ENCODE measurements around the gene DHX32. TPM values are rescaled to one million over a fixed set of nuclear protein-coding genes. Genes with fewer than 3 reads are reported as not detected.
"Not testable (repeated sequence)": the region's sequence is repeated elsewhere in the genome, so short reads cannot be mapped to it uniquely, and the experiment has no call there.

DHX32 gene
- total RNA-seq, 1 donor from 2014 or later, result 32.5 TPM

DNA sequence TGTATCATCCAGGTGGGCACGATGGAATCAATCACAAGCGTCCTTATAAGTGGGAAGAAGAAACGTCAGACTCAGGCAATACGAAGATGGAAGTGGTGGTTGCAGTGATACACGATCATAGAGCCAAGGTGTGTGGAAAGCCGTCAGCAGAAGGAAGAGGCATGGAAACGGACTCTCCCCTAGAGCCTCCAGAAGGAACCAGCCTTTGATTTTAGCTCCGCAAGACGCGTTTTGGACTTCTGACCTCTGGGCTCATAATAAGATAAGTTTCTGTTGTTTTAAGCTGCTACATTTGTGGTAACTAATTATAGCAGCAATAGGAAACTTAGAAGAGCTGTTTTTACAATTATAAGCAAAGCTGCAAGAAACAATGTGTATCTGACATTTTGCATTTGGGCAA lies 30.1 kb upstream of the DHX32 start:
- TF ChIP-seq, protein P1, sequence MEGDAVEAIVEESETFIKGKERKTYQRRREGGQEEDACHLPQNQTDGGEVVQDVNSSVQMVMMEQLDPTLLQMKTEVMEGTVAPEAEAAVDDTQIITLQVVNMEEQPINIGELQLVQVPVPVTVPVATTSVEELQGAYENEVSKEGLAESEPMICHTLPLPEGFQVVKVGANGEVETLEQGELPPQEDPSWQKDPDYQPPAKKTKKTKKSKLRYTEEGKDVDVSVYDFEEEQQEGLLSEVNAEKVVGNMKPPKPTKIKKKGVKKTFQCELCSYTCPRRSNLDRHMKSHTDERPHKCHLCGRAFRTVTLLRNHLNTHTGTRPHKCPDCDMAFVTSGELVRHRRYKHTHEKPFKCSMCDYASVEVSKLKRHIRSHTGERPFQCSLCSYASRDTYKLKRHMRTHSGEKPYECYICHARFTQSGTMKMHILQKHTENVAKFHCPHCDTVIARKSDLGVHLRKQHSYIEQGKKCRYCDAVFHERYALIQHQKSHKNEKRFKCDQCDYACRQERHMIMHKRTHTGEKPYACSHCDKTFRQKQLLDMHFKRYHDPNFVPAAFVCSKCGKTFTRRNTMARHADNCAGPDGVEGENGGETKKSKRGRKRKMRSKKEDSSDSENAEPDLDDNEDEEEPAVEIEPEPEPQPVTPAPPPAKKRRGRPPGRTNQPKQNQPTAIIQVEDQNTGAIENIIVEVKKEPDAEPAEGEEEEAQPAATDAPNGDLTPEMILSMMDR (IDR thresholded peaks at IDR 0.05), result no peak
- Mint-ChIP-seq H3K27ac (ENCODE audit: unreplicated experiment) (no peak overlapping the region), H3K4me3 (ENCODE audit: unreplicated experiment) (no peak overlapping the region), H3K27me3 (ENCODE audit: low read depth) (peaks cover 2% of the 10 kb centered on the region), H3K4me1 (ENCODE audit: low read depth) (no peaks in the 10 kb centered on the region), H3K9me3 (ENCODE audit: low read depth) (no peaks in the 10 kb centered on the region), H3K36me3 (ENCODE audit: low read depth) (peaks cover 5% of the 10 kb centered on the region)
- no peak for DNase-seq (ENCODE audit: low spot score)

DNA sequence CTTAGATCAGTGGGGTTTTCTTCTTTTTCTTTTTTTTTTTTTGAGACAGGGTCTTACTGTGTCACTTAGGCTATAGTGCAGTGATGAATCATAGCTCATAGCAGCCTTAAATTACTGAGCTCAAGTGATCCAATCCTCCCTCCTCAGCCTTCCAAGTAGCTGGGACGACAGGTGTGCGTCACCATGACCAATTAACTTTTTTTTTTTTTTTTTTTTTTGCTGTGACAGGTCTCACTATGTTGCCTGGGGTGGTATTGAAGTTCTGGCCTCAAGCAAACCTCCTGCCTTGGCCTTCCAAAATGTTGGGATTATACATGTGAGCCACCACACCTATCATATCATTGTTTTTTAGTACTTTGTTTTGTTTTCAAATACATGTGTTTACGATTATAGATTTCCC lies 28.4 kb upstream of the DHX32 start:
- not testable (repeated sequence) for H3K27ac Mint-ChIP-seq (ENCODE audit: unreplicated experiment); H3K36me3 Mint-ChIP-seq (ENCODE audit: low read depth); H3K27me3 Mint-ChIP-seq (ENCODE audit: low read depth); H3K4me3 Mint-ChIP-seq (ENCODE audit: unreplicated experiment); DNase-seq (ENCODE audit: low spot score); H3K4me1 Mint-ChIP-seq (ENCODE audit: low read depth); H3K9me3 Mint-ChIP-seq (ENCODE audit: low read depth)

DNA sequence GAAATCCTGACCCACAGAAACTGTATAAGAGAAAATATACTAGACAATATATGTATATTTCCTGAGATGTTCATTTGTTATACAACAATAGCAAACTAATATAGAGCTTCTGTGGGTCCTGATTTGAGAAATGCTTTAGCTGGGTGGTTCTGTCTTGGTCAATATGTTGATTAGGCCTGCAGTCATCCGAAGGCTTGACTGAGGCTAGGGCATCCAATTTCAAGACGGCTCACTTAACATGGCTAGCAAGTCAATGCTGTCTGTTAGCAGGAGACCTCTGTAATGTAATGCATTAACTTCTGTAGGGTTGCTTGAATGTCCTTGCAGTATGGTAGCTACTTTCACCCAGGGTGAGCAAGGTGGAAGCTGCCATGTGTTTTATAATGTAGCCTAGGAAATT lies 27.7 kb upstream of the DHX32 start:
- DNase-seq (ENCODE audit: low spot score); H3K4me1 Mint-ChIP-seq (ENCODE audit: low read depth); H3K27me3 Mint-ChIP-seq (ENCODE audit: low read depth); H3K4me3 Mint-ChIP-seq (ENCODE audit: unreplicated experiment); H3K27ac Mint-ChIP-seq (ENCODE audit: unreplicated experiment); H3K36me3 Mint-ChIP-seq (ENCODE audit: low read depth); H3K9me3 Mint-ChIP-seq (ENCODE audit: low read depth): not testable (repeated sequence)

DNA sequence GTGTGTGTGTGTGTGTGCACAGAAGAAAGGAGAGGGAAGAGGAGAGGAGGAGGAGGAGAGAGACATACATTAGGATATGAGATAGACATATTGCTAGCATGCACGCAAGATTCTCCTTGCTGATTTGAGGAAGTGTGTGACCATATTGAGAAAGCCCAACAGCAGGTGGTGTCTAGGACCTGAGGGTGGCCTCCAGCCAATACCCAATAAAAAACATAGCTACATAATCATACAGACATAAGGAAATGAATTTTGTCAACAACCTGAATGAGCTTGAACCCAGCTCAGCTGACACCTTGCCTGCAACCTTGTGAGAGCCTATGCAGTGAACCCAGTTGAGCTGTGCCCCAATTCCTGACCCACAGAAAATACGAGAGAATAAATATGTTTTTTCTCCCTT lies 26.5 kb upstream of the DHX32 start:
- not testable (repeated sequence) for H3K36me3 Mint-ChIP-seq (ENCODE audit: low read depth); DNase-seq (ENCODE audit: low spot score); H3K27ac Mint-ChIP-seq (ENCODE audit: unreplicated experiment); H3K9me3 Mint-ChIP-seq (ENCODE audit: low read depth); H3K27me3 Mint-ChIP-seq (ENCODE audit: low read depth); H3K4me1 Mint-ChIP-seq (ENCODE audit: low read depth); H3K4me3 Mint-ChIP-seq (ENCODE audit: unreplicated experiment)

DNA sequence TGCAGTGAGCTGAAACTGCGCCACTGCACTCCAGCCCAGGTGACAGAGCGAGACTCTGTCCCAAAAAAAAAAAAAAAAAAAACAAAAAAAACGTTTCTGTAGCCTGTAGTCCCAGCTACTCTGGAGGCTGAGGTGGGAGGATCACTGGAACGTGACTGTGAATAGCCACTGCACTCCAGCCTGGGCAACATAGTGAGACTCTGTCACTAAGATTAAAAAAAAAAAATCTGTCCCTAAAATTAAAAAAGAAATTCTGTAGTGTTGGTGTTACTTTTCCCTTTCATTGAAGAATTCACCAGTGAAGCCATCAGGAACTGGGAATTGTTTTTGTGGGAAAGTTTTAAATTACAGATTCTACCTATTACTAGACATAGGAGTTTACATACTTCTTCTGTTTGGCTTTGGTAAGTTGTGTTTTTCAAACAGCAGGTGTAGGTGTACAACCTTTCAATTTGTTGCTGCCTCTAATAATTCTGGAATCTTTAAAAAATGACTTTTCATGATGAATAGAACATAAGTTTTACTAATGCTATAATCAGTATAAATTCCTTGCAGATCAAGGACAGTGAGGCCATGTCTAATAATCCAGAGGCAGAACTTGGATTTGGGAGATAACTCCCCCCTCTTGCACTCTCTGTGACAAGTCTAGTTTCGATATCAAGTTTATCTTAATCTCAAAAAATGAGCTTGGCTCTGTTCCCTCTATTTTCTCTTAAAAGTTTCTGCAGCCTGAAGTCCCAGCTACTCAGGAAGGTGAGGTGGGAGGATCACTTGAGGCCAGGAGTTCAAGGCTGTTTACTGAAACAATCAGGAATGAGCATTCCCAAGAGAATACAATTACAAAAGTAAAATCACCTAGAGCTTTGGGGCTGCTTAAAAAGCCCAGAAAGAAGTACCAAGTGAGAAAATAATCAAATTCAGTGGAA lies 24.2 kb upstream of the DHX32 start:
- not testable (repeated sequence) for H3K9me3 Mint-ChIP-seq (ENCODE audit: low read depth); H3K36me3 Mint-ChIP-seq (ENCODE audit: low read depth); H3K4me3 Mint-ChIP-seq (ENCODE audit: unreplicated experiment); H3K27me3 Mint-ChIP-seq (ENCODE audit: low read depth); H3K27ac Mint-ChIP-seq (ENCODE audit: unreplicated experiment); H3K4me1 Mint-ChIP-seq (ENCODE audit: low read depth); DNase-seq (ENCODE audit: low spot score)

DNA sequence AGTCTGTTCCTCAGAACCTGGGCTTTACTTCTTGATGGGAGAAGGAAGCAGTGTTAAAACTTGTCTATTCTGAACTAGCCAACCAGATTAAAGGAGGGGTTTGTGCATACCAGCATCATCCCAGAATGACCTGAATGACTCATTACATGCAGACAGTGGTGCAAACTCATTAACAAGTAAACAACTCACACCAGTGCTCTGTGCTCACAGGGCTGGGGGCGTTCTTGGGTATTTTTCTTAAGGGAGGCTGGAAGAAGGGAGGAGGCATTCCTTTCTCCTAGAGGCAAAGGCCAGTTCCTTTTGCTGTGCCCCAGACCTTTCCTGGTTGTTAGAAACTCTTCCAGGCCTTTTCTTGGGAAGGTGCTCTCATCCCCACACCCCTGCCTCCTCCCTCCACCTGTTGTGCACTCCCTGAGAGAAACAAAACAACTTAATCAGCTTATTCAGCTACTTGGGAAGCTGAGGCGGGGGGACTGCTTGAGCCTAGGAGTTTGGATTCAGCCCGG lies 22.1 kb upstream of the DHX32 start:
- DNase-seq (ENCODE audit: low spot score); H3K27me3 Mint-ChIP-seq (ENCODE audit: low read depth): not testable (repeated sequence)

DNA sequence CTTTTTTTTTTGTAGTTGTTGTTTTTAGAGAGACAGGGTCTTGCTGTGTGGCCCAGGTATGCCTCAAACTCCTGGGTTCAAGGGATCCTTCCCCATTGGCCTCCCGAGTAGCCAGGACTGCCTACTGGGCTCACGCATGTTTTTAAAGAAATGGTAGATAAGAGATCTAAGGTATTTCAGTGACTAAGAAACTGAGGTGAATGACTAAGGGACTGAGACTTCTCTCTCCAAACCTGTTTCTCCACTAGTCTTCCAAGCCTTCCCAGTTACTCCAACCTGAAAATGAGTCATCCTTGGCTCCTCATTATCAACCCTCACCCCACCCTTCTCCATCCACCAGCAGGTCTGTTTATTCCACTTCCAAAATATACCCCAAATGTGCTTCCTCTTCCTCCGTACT lies 19.9 kb upstream of the DHX32 start:
- not testable (repeated sequence) for H3K27ac Mint-ChIP-seq (ENCODE audit: unreplicated experiment); H3K4me3 Mint-ChIP-seq (ENCODE audit: unreplicated experiment); H3K27me3 Mint-ChIP-seq (ENCODE audit: low read depth); H3K36me3 Mint-ChIP-seq (ENCODE audit: low read depth); H3K9me3 Mint-ChIP-seq (ENCODE audit: low read depth); DNase-seq (ENCODE audit: low spot score); H3K4me1 Mint-ChIP-seq (ENCODE audit: low read depth)

More for the DNA sequence above, 22.1 kb upstream of the DHX32 start:
- H3K9me3 Mint-ChIP-seq (ENCODE audit: low read depth); H3K4me3 Mint-ChIP-seq (ENCODE audit: unreplicated experiment); H3K4me1 Mint-ChIP-seq (ENCODE audit: low read depth); H3K27ac Mint-ChIP-seq (ENCODE audit: unreplicated experiment); H3K36me3 Mint-ChIP-seq (ENCODE audit: low read depth): not testable (repeated sequence)

DNA sequence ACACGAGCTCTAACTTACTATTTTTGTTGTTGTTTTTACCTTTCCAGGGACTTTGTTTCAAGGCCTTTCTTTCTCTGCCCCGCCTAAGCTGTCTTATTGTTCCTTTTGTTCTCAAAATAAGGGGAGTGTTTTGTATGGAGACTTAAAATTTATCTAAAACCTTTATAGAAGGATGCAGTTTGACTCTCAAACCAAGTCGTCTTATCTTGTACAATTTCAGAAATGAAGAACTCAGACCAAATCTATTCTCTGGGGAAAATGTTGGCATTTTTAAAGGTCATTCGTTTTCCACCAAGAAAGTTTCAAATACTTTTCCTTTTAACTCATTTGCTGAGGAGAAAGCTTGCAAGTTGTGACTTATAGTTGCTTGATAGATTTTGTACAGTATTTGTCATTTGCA lies 16.2 kb upstream of the DHX32 start:
- H3K9me3 Mint-ChIP-seq (ENCODE audit: low read depth); H3K36me3 Mint-ChIP-seq (ENCODE audit: low read depth); DNase-seq (ENCODE audit: low spot score); H3K27me3 Mint-ChIP-seq (ENCODE audit: low read depth): not testable (repeated sequence)
- Mint-ChIP-seq H3K4me1 (ENCODE audit: low read depth) (peaks cover 22% of the 10 kb centered on the region), H3K27ac (ENCODE audit: unreplicated experiment) (peak overlapping the region; percentile 92), H3K4me3 (ENCODE audit: unreplicated experiment) (peak overlapping the region; percentile 91)
